Activated T-helper 1 cell treated with anti-CD3 and anti-CD28 coated beads, Interleukin-2, amount 50 U/mL, for 16 hours (primary cell): ENCODE results near the gene DLGAP4.
A peak's percentile ranks its signal among the peaks of the same experiment; 100 is the strongest.
"Not testable (repeated sequence)": the region's sequence is repeated elsewhere in the genome, so short reads cannot be mapped to it uniquely, and the experiment has no call there.

ENCODE experiments used
- DNase-seq, 2 donors: peaks; one replicate each; pipeline ENCODE4 v3.0.0-alpha.2; 2020; ENCODE audit warnings: low read depth in 1 of 2, low spot score in 1 of 2

DLGAP4 gene

GRCh38 chr20:36548704-36549627, 242.8 kb downstream of the DLGAP4 start:
- no peak for DNase-seq

GRCh38 chr20:36549628-36549941, 243.4 kb downstream of the DLGAP4 start:
- no peak for DNase-seq

- no peak for DNase-seq
Observed at GRCh38 chr20:36549942-36550789, 244.0 kb downstream of the DLGAP4 start.

GRCh38 chr20:36550790-36551299, 244.7 kb downstream of the DLGAP4 start:
- no peak for DNase-seq

GRCh38 chr20:36555248-36555647, 249.1 kb downstream of the DLGAP4 start:
- DNase-seq = no peak

- no peak for DNase-seq
Observed at GRCh38 chr20:36562724-36563123, 256.6 kb downstream of the DLGAP4 start.

- no peak for DNase-seq
Observed at GRCh38 chr20:36563374-36563773, 257.2 kb downstream of the DLGAP4 start.

- DNase-seq = not testable (repeated sequence)
Observed at GRCh38 chr20:36564078-36564725, 258.1 kb downstream of the DLGAP4 start.

- DNase-seq = not testable (repeated sequence)
Observed at GRCh38 chr20:36564726-36565121, 258.6 kb downstream of the DLGAP4 start.

GRCh38 chr20:36565520-36565919, 259.4 kb downstream of the DLGAP4 start:
- no peak for DNase-seq

GRCh38 chr20:36569847-36570429, 263.8 kb downstream of the DLGAP4 start:
- DNase-seq = no peak

GRCh38 chr20:36571564-36572504, 265.7 kb downstream of the DLGAP4 start:
- DNase-seq = no peak

GRCh38 chr20:36572701-36573102, 266.6 kb downstream of the DLGAP4 start:
- peak; percentile 22 to 57 for DNase-seq

- DNase-seq = peak; percentile 68 to 85
Observed at GRCh38 chr20:36573103-36573797, 267.1 kb downstream of the DLGAP4 start, which contains the start of gene TGIF2. Gene TGIF2 (plus strand): TSS chr20:36573597. CDS start chr20:36578775, 5,178 bp downstream.

GRCh38 chr20:36573798-36574365, 267.7 kb downstream of the DLGAP4 start:
- peak in 1 of 2 donors; percentile 27 for DNase-seq

- DNase-seq = peak in 1 of 2 donors; percentile 25
Observed at GRCh38 chr20:36574366-36575135, 268.4 kb downstream of the DLGAP4 start.

GRCh38 chr20:36576081-36576445, 269.9 kb downstream of the DLGAP4 start:
- no peak for DNase-seq
